HepG2 (cell line): ENCODE results near the gene CPNE8. TPM values are rescaled to one million over a fixed set of nuclear protein-coding genes. Genes with fewer than 3 reads are reported as not detected.

Experiments used
- ARID3A ChIP-seq: IDR thresholded peaks from 2 replicates; pipeline ENCODE4 v1.6.1; 2012; ENCODE audit warnings: low read depth, low read length, improper control_type of control experiment
- EHMT2 ChIP-seq: fragments of 200-600 bp; sonication (generic); IDR thresholded peaks from 2 replicates; pipeline ENCODE4 v1.7.0; 2017; ENCODE audit warnings: antibody characterized with exemption, low read depth, low read length, borderline replicate concordance
- GLI4 ChIP-seq: sonication (generic); formaldehyde crosslinking; IDR thresholded peaks from 2 replicates; pipeline ENCODE4 v1.5.1; 2020; ENCODE audit warnings: missing genetic modification reagents, mild to moderate bottlenecking, moderate library complexity, borderline replicate concordance
- MIER3 ChIP-seq: IDR thresholded peaks from 2 replicates; pipeline ENCODE4 v1.6.1; 2016; ENCODE audit warnings: missing compliant biosample characterization, borderline replicate concordance
- YEATS2 ChIP-seq: sonication (generic); formaldehyde crosslinking; IDR thresholded peaks from 2 replicates; pipeline ENCODE4 v1.4.0; 2020; ENCODE audit warnings: missing genetic modification reagents, borderline replicate concordance
- ZGPAT ChIP-seq: IDR thresholded peaks from 2 replicates; pipeline ENCODE4 v1.6.1; 2016; ENCODE audit warnings: mild to moderate bottlenecking
- ZNF609 ChIP-seq: sonication (generic); formaldehyde crosslinking; IDR thresholded peaks from 2 replicates; pipeline ENCODE4 v1.4.0; 2020; ENCODE audit warnings: mild to moderate bottlenecking, missing genetic modification reagents, borderline replicate concordance
- polyA plus RNA-seq, 8 experiments: library from polyadenylated mRNA; depleted of rRNA in 3 of 8; stranded (reverse) in 7 of 8; unstranded in 1 of 8; fragments of >200 nt; fragmentation: Illumina TruSeq in 4 of 8; extraction: Trizol in 4 of 8; gene quantifications; 2 replicates each; pipeline versions ENCODE4 v1.2.1 to v1.2.3, GENCODE V29; 2011 to 2016; ENCODE audit warnings: low read depth in 4 of 8, missing spikeins in 1 of 8, mixed read lengths in 1 of 8; ENCODE audit not compliant: insufficient read depth in 1 of 8
- total RNA-seq, 5 experiments: library from RNA; depleted of rRNA; stranded (reverse); fragments of >200 nt; fragmentation: Illumina TruSeq; extraction: Trizol; gene quantifications; 2 replicates each; pipeline ENCODE4 v1.2.3, GENCODE V29; 2016; ENCODE audit warnings: low read depth in 1 of 5

CPNE8 gene
- total and polyA plus RNA-seq, 2 of the 13 experiments (the other 11 are each of a cell fraction or from before 2014, with no cell fraction given): 2.4 to 2.7 TPM

- no peak for TF ChIP-seq YEATS2
- no peak for TF ChIP-seq ARID3A
- TF ChIP-seq ZNF609 (CRISPR knock-in tag): no peak
- no peak for TF ChIP-seq ZGPAT (CRISPR knock-in tag)
- no peak for TF ChIP-seq MIER3 (CRISPR knock-in tag)
- no peak for TF ChIP-seq GLI4
- TF ChIP-seq EHMT2: no peak
Measured at GRCh38 chr12:38931461-38931860, 26.1 kb upstream of the CPNE8 start (continued).
